Activated CD4-positive, alpha-beta T cell treated with anti-CD3 and anti-CD28 coated beads, Interleukin-2, amount 50 U/mL, for 16 hours (primary cell): ENCODE measurements around the gene SMIM24.

Experiments used
- DNase-seq: peaks from one replicate; pipeline ENCODE4 v3.0.0-alpha.2; 2020

Gene SMIM24

GRCh38 chr19:3470500-3471128 lies 9.7 kb downstream of the SMIM24 start:
- DNase-seq = no peak

DNA sequence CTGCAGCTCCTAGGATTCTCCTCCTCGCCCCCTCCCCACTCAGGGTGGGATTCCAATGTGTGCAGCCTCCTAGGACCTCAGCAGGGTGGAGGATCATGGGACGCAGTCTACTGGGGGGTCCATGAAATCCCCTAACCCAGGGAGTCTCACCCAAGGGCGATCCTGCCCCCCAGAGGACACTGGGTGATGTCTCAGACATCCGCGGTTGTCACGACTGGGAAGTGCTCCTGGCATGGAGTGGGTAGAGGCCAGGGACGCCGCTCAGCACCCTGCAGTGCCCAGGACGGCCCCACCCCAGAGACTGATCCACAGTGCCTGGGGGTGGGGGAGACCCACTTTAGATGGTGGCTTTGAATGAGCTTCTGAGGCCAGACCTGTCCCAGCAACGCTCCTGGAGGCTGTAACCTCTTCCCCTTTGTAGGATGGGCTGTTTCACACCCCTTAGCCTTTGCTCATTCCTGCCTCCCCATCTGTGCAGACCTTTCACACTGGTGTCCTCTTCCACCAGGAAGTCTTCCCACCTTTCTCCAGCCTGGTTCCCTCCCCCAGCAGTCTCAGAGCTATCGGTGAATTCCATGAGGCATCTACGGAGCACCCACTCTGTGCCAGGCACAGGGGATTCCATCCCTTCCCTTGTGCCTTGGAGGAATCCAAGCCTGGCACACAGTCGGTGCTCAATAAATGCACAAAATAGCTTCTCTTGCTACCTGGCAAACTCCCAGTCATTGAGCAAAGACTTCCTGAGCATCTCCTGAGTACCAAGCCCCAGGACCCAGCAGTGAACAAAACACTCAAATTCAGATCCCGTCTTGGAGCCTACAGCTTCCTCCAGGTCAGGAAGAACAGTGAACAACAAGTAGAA lies 10.5 kb downstream of the SMIM24 start:
- DNase-seq = no peak

- no peak for DNase-seq
Observed at GRCh38 chr19:3468211-3468610, 12.1 kb downstream of the SMIM24 start.

GRCh38 chr19:3467437-3468198 lies 12.7 kb downstream of the SMIM24 start:
- no peak for DNase-seq

GRCh38 chr19:3466635-3467034 lies 13.7 kb downstream of the SMIM24 start:
- no peak for DNase-seq

- no peak for DNase-seq
Observed at GRCh38 chr19:3465552-3465951, 14.8 kb downstream of the SMIM24 start.

DNA sequence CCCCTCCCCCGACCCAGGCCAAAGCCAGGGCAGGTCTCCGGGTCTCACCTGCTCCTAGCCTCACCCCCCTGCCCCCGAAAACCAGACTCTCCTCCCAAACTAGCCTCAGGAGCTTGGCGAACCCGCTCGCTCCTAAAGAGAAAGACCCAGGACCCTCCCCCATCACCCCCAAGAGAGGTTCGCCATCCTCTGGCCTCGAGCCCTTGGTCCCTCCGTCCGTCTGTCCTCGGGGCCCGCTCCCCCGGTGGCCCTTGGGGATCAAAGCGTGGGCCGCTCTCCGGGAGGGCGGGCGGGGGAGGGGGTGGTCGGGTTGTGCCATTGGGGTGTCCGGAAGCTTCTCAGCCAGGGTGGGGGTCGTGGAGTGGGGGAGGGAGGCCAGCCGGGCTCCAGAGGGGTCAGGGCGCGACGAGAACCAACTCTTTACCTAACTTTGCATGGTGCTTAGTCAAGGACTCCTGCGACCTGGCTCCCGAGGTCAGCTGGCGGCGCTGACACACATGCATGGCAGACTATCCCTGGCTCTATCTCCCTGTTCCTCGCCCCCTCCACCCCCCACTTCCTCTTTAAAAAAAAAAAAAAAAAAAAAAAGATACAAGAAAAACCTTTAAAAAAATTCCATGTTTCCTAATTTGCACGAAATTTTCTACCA lies 15.6 kb downstream of the SMIM24 start:
- no peak for DNase-seq

DNA sequence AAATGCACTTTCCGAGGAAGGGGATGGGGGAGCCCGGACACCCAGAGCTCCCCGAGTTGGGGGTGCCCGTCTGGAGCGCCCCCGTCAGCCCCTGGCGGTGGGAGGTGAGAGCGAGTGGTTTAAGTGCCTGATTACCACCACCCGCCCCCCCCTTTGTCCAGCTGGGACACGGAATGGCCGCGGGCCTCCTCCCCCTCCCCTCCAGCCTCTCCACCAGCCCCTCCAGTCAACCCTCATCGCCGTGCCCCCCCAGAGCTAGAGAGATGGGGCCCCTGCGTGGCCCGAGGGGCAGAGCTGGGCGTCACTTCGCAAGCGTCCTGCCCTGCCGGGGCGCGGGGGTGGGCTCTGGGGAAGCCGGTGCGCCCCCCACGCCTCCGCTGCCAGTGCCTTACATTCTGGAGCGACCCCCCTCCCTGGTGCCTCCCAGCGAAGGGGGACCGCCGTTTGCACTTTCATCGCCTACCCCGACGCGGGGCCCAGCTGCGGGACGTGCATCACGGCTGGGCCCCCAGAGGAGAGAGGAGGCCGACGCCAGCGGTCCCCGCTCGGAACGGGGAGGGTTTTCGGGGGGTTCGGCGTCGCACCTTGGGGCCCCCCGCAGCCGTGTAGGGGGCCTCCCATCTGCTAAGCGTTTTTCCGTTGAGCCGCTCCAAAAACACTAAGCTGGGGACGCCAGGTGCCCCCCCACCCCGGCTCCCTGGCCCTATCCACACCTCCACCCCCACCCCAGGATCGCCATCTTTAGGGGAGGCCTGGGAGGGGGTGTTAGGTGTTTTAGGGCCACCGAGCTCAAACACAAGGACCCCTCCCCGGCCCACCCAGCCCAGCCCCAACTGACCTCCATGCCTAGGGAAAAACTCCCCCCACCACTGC lies 16.4 kb downstream of the SMIM24 start:
- DNase-seq = no peak

GRCh38 chr19:3462991-3463713 lies 17.2 kb downstream of the SMIM24 start:
- DNase-seq = no peak

DNA sequence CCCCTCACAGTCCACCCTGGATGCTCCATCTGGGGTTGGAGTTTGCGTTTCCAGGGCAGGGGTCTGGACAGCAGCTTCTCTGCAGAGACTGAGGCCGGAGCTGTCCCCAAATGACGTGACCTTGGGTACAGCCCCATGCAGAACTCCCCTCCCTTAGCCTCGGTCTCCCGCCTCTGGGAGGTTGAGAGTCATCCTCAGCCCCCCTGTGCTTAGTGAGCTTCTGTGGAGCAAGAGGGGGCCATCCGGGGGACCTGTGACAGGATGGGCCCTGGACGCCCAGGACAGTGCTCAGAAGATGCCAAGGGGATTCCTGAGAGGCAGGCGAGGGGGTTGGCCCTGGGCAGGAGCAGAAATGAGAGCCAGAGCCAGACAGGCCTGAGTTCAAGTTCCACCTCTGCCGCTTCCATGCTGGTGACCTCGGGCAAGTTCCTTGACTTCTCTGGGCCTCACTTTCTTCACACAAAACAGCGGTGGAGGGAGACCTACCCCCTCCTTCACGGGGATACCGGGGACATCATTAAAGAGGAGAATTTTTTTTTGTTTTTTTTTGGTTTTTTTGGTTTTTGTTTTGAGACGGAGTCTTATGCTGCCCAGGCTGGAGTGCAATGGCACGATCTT lies 20.3 kb downstream of the SMIM24 start:
- DNase-seq = no peak

GRCh38 chr19:3459089-3459881 lies 21.0 kb downstream of the SMIM24 start:
- DNase-seq = peak; percentile 11

DNA sequence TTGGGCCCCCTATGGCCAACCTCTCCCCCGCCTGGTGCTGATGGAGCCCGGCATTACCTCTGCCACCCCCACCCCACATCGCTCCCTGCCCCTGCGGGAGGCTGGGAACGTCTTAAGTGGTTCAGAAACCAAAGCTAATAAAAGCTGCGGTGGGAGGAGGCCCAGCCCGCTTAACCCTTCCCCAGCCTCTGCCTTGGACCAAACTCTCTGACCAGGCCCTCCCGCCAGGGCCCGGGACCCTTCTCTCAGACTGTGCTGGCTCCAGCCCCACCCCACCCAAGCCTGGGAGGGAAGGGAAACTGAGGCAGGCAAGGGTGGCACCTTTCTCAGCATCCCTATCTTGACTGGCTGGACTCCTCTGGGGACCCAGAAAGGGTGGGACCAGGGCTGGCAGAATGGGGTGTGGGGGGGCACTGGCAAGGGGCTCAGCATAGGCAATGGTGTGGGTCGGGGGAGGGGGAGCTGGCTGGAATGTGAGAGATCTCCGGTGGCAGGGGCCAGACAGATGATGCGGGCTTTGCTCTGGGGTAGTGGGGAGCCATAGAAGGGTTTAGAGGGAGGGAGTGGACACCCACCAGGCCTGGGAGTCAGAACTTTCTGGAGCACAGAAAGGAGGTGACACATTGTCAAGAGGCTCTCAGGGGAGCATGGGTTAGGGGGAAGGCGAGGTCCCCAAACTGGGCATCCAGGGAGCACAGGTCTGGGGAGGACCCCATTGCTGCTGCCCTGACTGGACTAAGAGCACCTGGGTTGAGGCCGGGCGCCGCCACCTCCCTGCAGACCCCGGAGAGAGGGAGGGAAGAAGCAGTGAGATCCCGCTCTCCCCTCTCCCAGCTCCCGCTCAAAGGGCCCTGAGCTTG lies 21.9 kb downstream of the SMIM24 start:
- no peak for DNase-seq

- no peak for DNase-seq
Observed at GRCh38 chr19:3457528-3458228, 22.6 kb downstream of the SMIM24 start.

DNA sequence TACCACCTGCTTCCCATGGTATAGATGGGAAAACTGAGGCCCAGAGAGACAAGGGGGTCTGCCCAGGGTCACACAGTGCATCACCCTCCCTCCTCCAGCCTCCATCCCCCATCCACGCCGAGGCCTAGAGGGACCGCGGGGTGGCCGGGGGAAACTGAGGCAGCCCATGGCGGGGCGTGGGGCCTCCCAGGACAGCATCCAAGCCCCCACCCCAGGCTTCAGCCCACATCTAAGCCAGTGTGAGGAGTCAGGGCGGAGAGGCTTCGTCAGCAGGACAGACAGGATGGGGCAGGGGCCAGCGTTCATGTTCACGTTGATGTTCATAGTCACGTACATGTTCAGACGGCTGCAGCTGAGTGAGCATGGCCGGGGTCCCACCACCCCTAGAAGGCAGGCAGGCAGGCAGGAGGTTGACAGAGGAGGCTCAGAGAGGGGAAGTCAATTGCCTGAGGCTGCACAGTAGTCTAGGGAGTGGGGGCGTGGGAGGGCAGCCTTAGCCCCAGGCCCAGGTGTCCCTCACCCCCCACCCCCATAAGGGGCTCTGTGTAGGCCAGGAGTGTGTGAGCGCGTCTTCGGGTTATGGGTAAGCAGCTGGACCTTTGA lies 23.3 kb downstream of the SMIM24 start:
- no peak for DNase-seq

GRCh38 chr19:3455960-3456601 lies 24.2 kb downstream of the SMIM24 start:
- DNase-seq = no peak

- DNase-seq = no peak
Observed at GRCh38 chr19:3455393-3455955, 24.9 kb downstream of the SMIM24 start.
